HepG2 (cell line): ENCODE measurements around the gene TIPIN. TPM values are rescaled to one million over a fixed set of nuclear protein-coding genes. Genes with fewer than 3 reads are reported as not detected.

ENCODE experiments used
- ARHGAP35 ChIP-seq: sonication (generic); formaldehyde crosslinking; IDR thresholded peaks from 2 replicates; pipeline ENCODE4 v1.9.0; 2022; ENCODE audit warnings: mild to moderate bottlenecking, inconsistent platforms, moderate library complexity, missing genetic modification reagents, borderline replicate concordance
- ELF3 ChIP-seq: IDR thresholded peaks from 2 replicates; pipeline ENCODE4 v1.6.1; 2016; ENCODE audit warnings: missing genetic modification reagents, missing compliant biosample characterization
- KMT2A ChIP-seq: sonication (generic); formaldehyde crosslinking; IDR thresholded peaks from 2 replicates; pipeline ENCODE4 v1.4.0; 2020; ENCODE audit warnings: missing genetic modification reagents
- MEIS2 ChIP-seq: sonication (generic); formaldehyde crosslinking; IDR thresholded peaks from 2 replicates; pipeline ENCODE4 v1.9.0; 2021; ENCODE audit warnings: mild to moderate bottlenecking, missing genetic modification reagents
- NONO ChIP-seq, 2 experiments: fragments of 450-650 bp in 1 of 2; sonication (generic) in 1 of 2; formaldehyde crosslinking in 1 of 2; IDR thresholded peaks in 1 of 2; conservative IDR thresholded peaks in 1 of 2; 2 replicates each; pipeline versions ENCODE4 v1.6.1 to v1.8.0; 2017 to 2022; ENCODE audit warnings: mild to moderate bottlenecking in 1 of 2, missing genetic modification reagents in 1 of 2, moderate library complexity in 1 of 2
- NR3C1 ChIP-seq: sonication (generic); formaldehyde crosslinking; IDR thresholded peaks from 2 replicates; pipeline ENCODE4 v1.4.0; 2020; ENCODE audit warnings: missing genetic modification reagents
- PATZ1 ChIP-seq: sonication (generic); formaldehyde crosslinking; IDR thresholded peaks from 2 replicates; pipeline ENCODE4 v1.4.0; 2020; ENCODE audit warnings: missing genetic modification reagents
- RXRA ChIP-seq: sonication (generic); formaldehyde crosslinking; IDR thresholded peaks from 2 replicates; pipeline ENCODE4 v1.5.1; 2020; ENCODE audit warnings: missing genetic modification reagents
- SP1 ChIP-seq, 2 experiments: fragments of 450-650 bp in 1 of 2; sonication (generic) in 1 of 2; formaldehyde crosslinking in 1 of 2; IDR thresholded peaks; 2 replicates each; pipeline versions ENCODE4 v1.4.0 to v1.6.1; 2016 to 2020; ENCODE audit warnings: missing genetic modification reagents in 1 of 2
- YY1 ChIP-seq: IDR thresholded peaks from 2 replicates; pipeline ENCODE4 v1.6.1; 2011; ENCODE audit warnings: low read length, low read depth, moderate library complexity, mild to moderate bottlenecking; ENCODE audit not compliant: insufficient read depth, insufficient replicate concordance
- ZBTB25 ChIP-seq: IDR thresholded peaks from 2 replicates; pipeline ENCODE4 v1.6.1; 2018; ENCODE audit warnings: missing genetic modification reagents
- ZFY ChIP-seq: sonication (generic); formaldehyde crosslinking; IDR thresholded peaks from 2 replicates; pipeline ENCODE4 v1.4.0; 2020; ENCODE audit warnings: missing genetic modification reagents
- ZNF160 ChIP-seq: sonication (generic); formaldehyde crosslinking; IDR thresholded peaks from 2 replicates; pipeline ENCODE4 v1.8.0; 2022; ENCODE audit warnings: mild to moderate bottlenecking, inconsistent platforms, missing genetic modification reagents
- ZNF331 ChIP-seq: sonication (generic); formaldehyde crosslinking; IDR thresholded peaks from 2 replicates; pipeline ENCODE4 v1.4.0; 2020; ENCODE audit warnings: missing genetic modification reagents
- ZNF781 ChIP-seq: sonication (generic); formaldehyde crosslinking; IDR thresholded peaks from 2 replicates; pipeline ENCODE4 v1.5.1; 2020; ENCODE audit warnings: borderline replicate concordance, mild to moderate bottlenecking, missing genetic modification reagents; ENCODE audit errors: not compliant biosample characterization
- ZNF788 ChIP-seq: sonication (generic); formaldehyde crosslinking; IDR thresholded peaks from 2 replicates; pipeline ENCODE4 v1.5.0; 2020; ENCODE audit warnings: mild to moderate bottlenecking, missing genetic modification reagents, borderline replicate concordance
- ZSCAN20 ChIP-seq: sonication (generic); formaldehyde crosslinking; IDR thresholded peaks from 2 replicates; pipeline ENCODE4 v1.4.0; 2020; ENCODE audit warnings: missing genetic modification reagents, mild to moderate bottlenecking, borderline replicate concordance
- polyA plus RNA-seq, 8 experiments: library from polyadenylated mRNA; depleted of rRNA in 3 of 8; stranded (reverse) in 7 of 8; unstranded in 1 of 8; fragments of >200 nt; fragmentation: Illumina TruSeq in 4 of 8; extraction: Trizol in 4 of 8; gene quantifications; 2 replicates each; pipeline versions ENCODE4 v1.2.1 to v1.2.3, GENCODE V29; 2011 to 2016; ENCODE audit warnings: low read depth in 4 of 8, missing spikeins in 1 of 8, mixed read lengths in 1 of 8; ENCODE audit not compliant: insufficient read depth in 1 of 8
- total RNA-seq, 5 experiments: library from RNA; depleted of rRNA; stranded (reverse); fragments of >200 nt; fragmentation: Illumina TruSeq; extraction: Trizol; gene quantifications; 2 replicates each; pipeline ENCODE4 v1.2.3, GENCODE V29; 2016; ENCODE audit warnings: low read depth in 1 of 5
- TF ChIP-seq, protein P1 (sequence below): IDR thresholded peaks from 2 replicates; pipeline ENCODE4 v1.6.1; 2016; ENCODE audit warnings: missing compliant biosample characterization, missing genetic modification reagents, borderline replicate concordance
- TF ChIP-seq, protein P2 (sequence below): sonication (generic); formaldehyde crosslinking; conservative IDR thresholded peaks from 2 replicates; pipeline ENCODE4 v1.8.0; 2022; ENCODE audit warnings: low read depth, missing genetic modification reagents

The TIPIN gene
- total and polyA plus RNA-seq, 2 of the 13 experiments (the other 11 are each of a cell fraction or from before 2014, with no cell fraction given) = 2.7 to 28.6 TPM

- TF ChIP-seq, protein P1, sequence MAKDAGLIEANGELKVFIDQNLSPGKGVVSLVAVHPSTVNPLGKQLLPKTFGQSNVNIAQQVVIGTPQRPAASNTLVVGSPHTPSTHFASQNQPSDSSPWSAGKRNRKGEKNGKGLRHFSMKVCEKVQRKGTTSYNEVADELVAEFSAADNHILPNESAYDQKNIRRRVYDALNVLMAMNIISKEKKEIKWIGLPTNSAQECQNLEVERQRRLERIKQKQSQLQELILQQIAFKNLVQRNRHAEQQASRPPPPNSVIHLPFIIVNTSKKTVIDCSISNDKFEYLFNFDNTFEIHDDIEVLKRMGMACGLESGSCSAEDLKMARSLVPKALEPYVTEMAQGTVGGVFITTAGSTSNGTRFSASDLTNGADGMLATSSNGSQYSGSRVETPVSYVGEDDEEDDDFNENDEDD = no peak; the same call in 1 of the 2 replicates
- peak; percentile 87 for TF ChIP-seq YY1
- TF ChIP-seq ARHGAP35 = no peak
- no peak for TF ChIP-seq ELF3 (CRISPR knock-in tag)
- TF ChIP-seq ZNF788 = no peak; the same call in 1 of the 2 replicates
- peak; percentile 25; the same call in 1 of the 2 replicates for TF ChIP-seq ZBTB25 (CRISPR knock-in tag)
- TF ChIP-seq, protein P2, sequence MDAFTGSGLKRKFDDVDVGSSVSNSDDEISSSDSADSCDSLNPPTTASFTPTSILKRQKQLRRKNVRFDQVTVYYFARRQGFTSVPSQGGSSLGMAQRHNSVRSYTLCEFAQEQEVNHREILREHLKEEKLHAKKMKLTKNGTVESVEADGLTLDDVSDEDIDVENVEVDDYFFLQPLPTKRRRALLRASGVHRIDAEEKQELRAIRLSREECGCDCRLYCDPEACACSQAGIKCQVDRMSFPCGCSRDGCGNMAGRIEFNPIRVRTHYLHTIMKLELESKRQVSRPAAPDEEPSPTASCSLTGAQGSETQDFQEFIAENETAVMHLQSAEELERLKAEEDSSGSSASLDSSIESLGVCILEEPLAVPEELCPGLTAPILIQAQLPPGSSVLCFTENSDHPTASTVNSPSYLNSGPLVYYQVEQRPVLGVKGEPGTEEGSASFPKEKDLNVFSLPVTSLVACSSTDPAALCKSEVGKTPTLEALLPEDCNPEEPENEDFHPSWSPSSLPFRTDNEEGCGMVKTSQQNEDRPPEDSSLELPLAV (CRISPR knock-in tag) = 0 out of 2 replicates have a peak, but pooled peaks have one; percentile 11
- TF ChIP-seq SP1 (IDR thresholded peaks at IDR 0.05) = no peak
- 0 out of 2 replicates have a peak, but pooled peaks have one; percentile 35 for TF ChIP-seq SP1 (CRISPR knock-in tag; IDR thresholded peaks at IDR 0.05)
- no peak for TF ChIP-seq NONO (IDR thresholded peaks at IDR 0.05)
- peak; percentile 76 for TF ChIP-seq NONO (CRISPR knock-in tag; conservative IDR thresholded peaks at IDR 0.05)
- TF ChIP-seq RXRA (CRISPR knock-in tag) = peak; percentile 50; the same call in 1 of the 2 replicates
- TF ChIP-seq ZNF781 = no peak
- TF ChIP-seq NR3C1 (CRISPR knock-in tag) = no peak
- peak; percentile 64 for TF ChIP-seq KMT2A
- peak; percentile 9; the same call in 1 of the 2 replicates for TF ChIP-seq ZNF331
- peak; percentile 35; the same call in 1 of the 2 replicates for TF ChIP-seq PATZ1 (CRISPR knock-in tag)
- 0 out of 2 replicates have a peak, but pooled peaks have one; percentile 13 for TF ChIP-seq MEIS2 (CRISPR knock-in tag)
- TF ChIP-seq ZSCAN20 (CRISPR knock-in tag) = 0 out of 2 replicates have a peak, but pooled peaks have one; percentile 29
- TF ChIP-seq ZNF160 (CRISPR knock-in tag) = no peak
- peak; percentile 96 for TF ChIP-seq ZFY (CRISPR knock-in tag)
Observed at GRCh38 chr15:66293419-66294156, 62.9 kb downstream of the TIPIN start, which contains the start of gene DIS3L (continued).
